ENCODE data around the gene SCRN1. TPM values are rescaled to one million over a fixed set of nuclear protein-coding genes. Genes with fewer than 3 reads are reported as not detected.

The SCRN1 gene
- total RNA-seq, 1 experiment from 2014 or later: 96.2 TPM

GRCh38 chr7:30019960-30020359 lies 30.4 kb upstream of the SCRN1 start (continued):
- no peak for TF ChIP-seq FOXP1 (CRISPR knock-in tag; IDR thresholded peaks at IDR 0.05; ENCODE audit: borderline replicate concordance)

- Mint-ChIP-seq H3K27ac (no peak overlapping the region), H3K36me3 (peaks cover 35% of the 10 kb centered on the region), H3K4me3 (no peak overlapping the region), H3K9me3 (no peaks in the 10 kb centered on the region), H3K27me3 (ENCODE audit: low read depth) (no peaks in the 10 kb centered on the region), H3K4me1 (peaks cover 11% of the 10 kb centered on the region)
- ATAC-seq (no peak), DNase-seq (ENCODE audit: low spot score) (no peak)
- ChIA-PET CTCF (no interaction called here), POLR2A (no interaction called here)
- no peak for TF ChIP-seq CBFB (CRISPR knock-in tag; IDR thresholded peaks at IDR 0.05; ENCODE audit: low read depth)
- TF ChIP-seq FOXJ3 (CRISPR knock-in tag; IDR thresholded peaks at IDR 0.05; ENCODE audit: borderline replicate concordance): no peak
- no peak for TF ChIP-seq ZNF281 (CRISPR knock-in tag; IDR thresholded peaks at IDR 0.05)
- TF ChIP-seq NFATC4 (CRISPR knock-in tag; IDR thresholded peaks at IDR 0.05): no peak
- no peak for TF ChIP-seq JUN (CRISPR knock-in tag; IDR thresholded peaks at IDR 0.05)
- no peak for TF ChIP-seq NFE2L1 (CRISPR knock-in tag; IDR thresholded peaks at IDR 0.05)
- TF ChIP-seq AFF4 (CRISPR knock-in tag; IDR thresholded peaks at IDR 0.05; ENCODE audit: borderline replicate concordance): no peak
- no peak for TF ChIP-seq ZBTB21 (CRISPR knock-in tag; IDR thresholded peaks at IDR 0.05; ENCODE audit: borderline replicate concordance)
- no peak for TF ChIP-seq FOXP4 (CRISPR knock-in tag; IDR thresholded peaks at IDR 0.05)
- no peak for TF ChIP-seq NR2C2 (CRISPR knock-in tag; IDR thresholded peaks at IDR 0.05)
- no peak for TF ChIP-seq NR3C1 (CRISPR knock-in tag; conservative IDR thresholded peaks at IDR 0.05; ENCODE audit: low read depth)
- TF ChIP-seq PREB (CRISPR knock-in tag; IDR thresholded peaks at IDR 0.05; ENCODE audit: borderline replicate concordance): no peak
- no peak for TF ChIP-seq ZNF138 (CRISPR knock-in tag; conservative IDR thresholded peaks at IDR 0.05)
- TF ChIP-seq MLX (CRISPR knock-in tag; IDR thresholded peaks at IDR 0.05): no peak
- TF ChIP-seq USF2 (CRISPR knock-in tag; IDR thresholded peaks at IDR 0.05): no peak
- TF ChIP-seq TEAD4 (CRISPR knock-in tag; IDR thresholded peaks at IDR 0.05): no peak
These were observed 29.8 kb upstream of the SCRN1 start for GRCh38 chr7:30019387-30019786.
